ENCODE data around the gene SLCO2A1.

Gene SLCO2A1

DNA sequence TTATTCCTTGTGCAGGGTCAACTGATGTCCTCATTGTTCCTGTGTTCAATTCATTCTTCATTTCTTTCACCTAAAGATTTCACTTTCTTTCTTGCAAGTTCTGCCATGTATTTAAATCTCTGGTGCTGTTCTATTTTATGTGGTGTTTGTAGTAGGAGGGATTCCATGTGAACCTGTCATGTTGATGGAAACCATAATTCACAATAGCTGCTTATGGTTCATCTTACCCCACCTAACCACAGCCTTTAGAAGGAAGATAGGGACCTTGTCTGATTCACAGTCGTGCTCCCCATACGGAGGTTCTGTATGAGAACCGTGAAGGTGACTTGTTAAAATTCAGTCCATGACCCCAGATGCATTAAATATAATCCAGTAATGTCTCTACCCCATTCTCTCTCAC lies 21.9 kb downstream of the SLCO2A1 start:
- CTCF ChIA-PET, result no interaction called here
- no peak for TF ChIP-seq TARDBP (IDR thresholded peaks at IDR 0.05)
- no peak for TF ChIP-seq CTBP1 (IDR thresholded peaks at IDR 0.05; ENCODE audit: borderline replicate concordance)
- no peak for TF ChIP-seq SP1 (IDR thresholded peaks at IDR 0.05)
- no peak for TF ChIP-seq NFRKB (IDR thresholded peaks at IDR 0.05)
- TF ChIP-seq FOXM1 (IDR thresholded peaks at IDR 0.05; ENCODE audit: borderline replicate concordance), result no peak
- TF ChIP-seq FOXK2 (IDR thresholded peaks at IDR 0.05), result no peak
- TF ChIP-seq, protein P1, sequence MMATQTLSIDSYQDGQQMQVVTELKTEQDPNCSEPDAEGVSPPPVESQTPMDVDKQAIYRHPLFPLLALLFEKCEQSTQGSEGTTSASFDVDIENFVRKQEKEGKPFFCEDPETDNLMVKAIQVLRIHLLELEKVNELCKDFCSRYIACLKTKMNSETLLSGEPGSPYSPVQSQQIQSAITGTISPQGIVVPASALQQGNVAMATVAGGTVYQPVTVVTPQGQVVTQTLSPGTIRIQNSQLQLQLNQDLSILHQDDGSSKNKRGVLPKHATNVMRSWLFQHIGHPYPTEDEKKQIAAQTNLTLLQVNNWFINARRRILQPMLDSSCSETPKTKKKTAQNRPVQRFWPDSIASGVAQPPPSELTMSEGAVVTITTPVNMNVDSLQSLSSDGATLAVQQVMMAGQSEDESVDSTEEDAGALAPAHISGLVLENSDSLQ (IDR thresholded peaks at IDR 0.05), result no peak
- no peak for TF ChIP-seq ZNF384 (IDR thresholded peaks at IDR 0.05)
- no peak for TF ChIP-seq FOXA1 (IDR thresholded peaks at IDR 0.05)
- no peak for TF ChIP-seq HDGF (IDR thresholded peaks at IDR 0.05; ENCODE audit: borderline replicate concordance)
- TF ChIP-seq ELF4 (IDR thresholded peaks at IDR 0.05), result no peak
- TF ChIP-seq LEF1 (IDR thresholded peaks at IDR 0.05; ENCODE audit: borderline replicate concordance), result no peak
- TF ChIP-seq SUZ12 (IDR thresholded peaks at IDR 0.05), result no peak
- no peak for TF ChIP-seq BHLHE40 (IDR thresholded peaks at IDR 0.05; ENCODE audit: borderline replicate concordance)
- no peak for TF ChIP-seq ARNT (IDR thresholded peaks at IDR 0.05)
- TF ChIP-seq L3MBTL2 (conservative IDR thresholded peaks at IDR 0.05), result no peak
- DNase-seq (ENCODE audit: extremely low spot score), result no peak
- POLR2A ChIA-PET, result no interaction called here

DNA sequence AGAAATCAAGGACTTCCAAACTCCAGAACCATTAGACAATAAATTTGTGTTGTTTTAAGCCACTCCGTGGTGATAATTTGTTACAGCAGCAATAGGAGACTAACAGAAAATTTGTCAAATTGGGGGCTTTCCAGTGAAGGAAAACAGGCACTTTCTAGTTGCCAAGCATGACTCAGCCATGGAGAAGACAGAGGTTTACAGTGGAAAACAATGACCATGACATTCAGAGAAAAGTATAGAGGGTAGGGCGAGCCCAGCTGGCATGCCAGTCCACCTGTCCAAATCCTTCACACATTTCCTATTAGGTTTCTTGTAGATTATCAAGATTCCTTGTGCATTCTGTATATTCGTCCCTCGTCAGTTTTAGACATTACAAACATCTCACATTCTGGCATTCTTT lies 24.9 kb downstream of the SLCO2A1 start:
- CTCF ChIA-PET, result no interaction called here
- POLR2A ChIA-PET, result no interaction called here
- no peak for DNase-seq (ENCODE audit: extremely low spot score)
- TF ChIP-seq L3MBTL2 (conservative IDR thresholded peaks at IDR 0.05) (no peak), CTBP1 (IDR thresholded peaks at IDR 0.05; ENCODE audit: borderline replicate concordance) (no peak), FOXK2 (IDR thresholded peaks at IDR 0.05) (no peak), FOXA1 (IDR thresholded peaks at IDR 0.05) (no peak), SP1 (IDR thresholded peaks at IDR 0.05) (no peak), TARDBP (IDR thresholded peaks at IDR 0.05) (no peak), SUZ12 (IDR thresholded peaks at IDR 0.05) (no peak)
- TF ChIP-seq, protein P1 (IDR thresholded peaks at IDR 0.05), result no peak

DNA sequence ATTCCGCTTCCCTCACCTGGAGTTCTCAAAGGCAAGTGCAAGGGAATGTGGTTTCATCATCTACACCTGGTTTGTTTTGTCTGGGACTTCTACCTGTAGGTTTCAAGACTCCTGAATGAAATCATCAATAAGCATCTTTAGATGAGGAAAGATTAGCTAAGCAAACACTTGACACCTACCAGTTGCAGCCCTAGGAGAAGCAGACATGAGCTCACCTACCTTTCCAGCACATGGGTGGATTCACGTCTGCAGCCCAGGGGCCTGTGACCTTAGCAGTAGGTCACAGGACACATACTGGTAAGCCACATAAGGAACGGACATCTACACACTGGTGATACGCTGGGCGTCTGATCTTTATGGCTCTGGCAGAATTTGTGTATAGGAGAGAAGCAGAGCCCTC lies 26.7 kb downstream of the SLCO2A1 start:
- DNase-seq (ENCODE audit: extremely low spot score), result no peak
- TF ChIP-seq ARNT (IDR thresholded peaks at IDR 0.05) (no peak), TARDBP (IDR thresholded peaks at IDR 0.05) (no peak), BHLHE40 (IDR thresholded peaks at IDR 0.05; ENCODE audit: borderline replicate concordance) (no peak)
- POLR2A ChIA-PET, result no interaction called here
- CTCF ChIA-PET, result no interaction called here

DNA sequence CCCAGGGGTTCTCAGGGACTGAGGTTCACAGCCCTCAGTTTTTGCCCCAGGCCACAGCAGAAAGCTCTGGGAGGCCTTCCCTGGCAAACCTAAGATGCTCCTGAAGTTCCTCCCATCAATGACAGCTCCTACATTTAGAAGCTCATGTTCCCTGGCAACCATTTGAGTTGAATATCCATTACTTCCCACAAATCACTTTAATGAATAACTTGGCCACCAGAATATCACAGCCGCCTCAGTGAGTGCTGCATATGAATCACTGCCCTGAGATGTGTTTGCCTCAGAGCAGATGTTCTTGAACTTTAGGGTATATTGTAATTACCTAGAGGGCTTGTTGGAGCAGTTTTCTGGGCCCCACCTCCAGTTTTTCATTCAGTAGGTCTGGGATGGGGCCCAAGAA lies 27.4 kb downstream of the SLCO2A1 start:
- no peak for DNase-seq (ENCODE audit: extremely low spot score)
- POLR2A ChIA-PET, result no interaction called here
- CTCF ChIA-PET, result no interaction called here
- TF ChIP-seq NFRKB (IDR thresholded peaks at IDR 0.05) (no peak), FOXK2 (IDR thresholded peaks at IDR 0.05) (no peak), FOXA1 (IDR thresholded peaks at IDR 0.05) (no peak), FOXM1 (IDR thresholded peaks at IDR 0.05; ENCODE audit: borderline replicate concordance) (no peak), ELF4 (IDR thresholded peaks at IDR 0.05) (no peak), SUZ12 (IDR thresholded peaks at IDR 0.05) (no peak), SP1 (IDR thresholded peaks at IDR 0.05) (no peak), CTBP1 (IDR thresholded peaks at IDR 0.05; ENCODE audit: borderline replicate concordance) (no peak), ZNF384 (IDR thresholded peaks at IDR 0.05) (no peak), ARNT (IDR thresholded peaks at IDR 0.05) (no peak)
- TF ChIP-seq, protein P1 (IDR thresholded peaks at IDR 0.05), result no peak

DNA sequence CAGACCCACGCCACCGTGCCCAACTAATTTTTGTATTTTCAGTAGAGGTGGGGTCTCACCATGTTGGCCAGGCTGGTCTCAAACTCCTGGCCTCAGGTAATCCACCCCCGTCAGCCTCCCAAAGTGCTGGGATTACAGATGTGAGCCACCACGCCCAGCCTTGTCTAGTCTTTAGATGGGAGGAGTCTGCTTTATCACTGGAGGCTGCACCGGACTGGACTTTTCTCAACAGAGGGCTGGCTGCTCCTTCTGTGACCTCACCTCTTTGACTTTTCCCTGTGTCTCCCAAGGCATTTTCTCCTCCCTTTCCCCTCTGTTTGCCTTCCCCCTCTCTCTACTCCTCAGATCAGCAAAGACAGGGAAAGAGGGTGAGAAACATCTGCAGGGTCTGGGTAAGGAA lies 28.5 kb downstream of the SLCO2A1 start:
- TF ChIP-seq LEF1 (IDR thresholded peaks at IDR 0.05; ENCODE audit: borderline replicate concordance) (no peak), ZNF384 (IDR thresholded peaks at IDR 0.05) (no peak), ARNT (IDR thresholded peaks at IDR 0.05) (no peak), TARDBP (IDR thresholded peaks at IDR 0.05) (no peak), SUZ12 (IDR thresholded peaks at IDR 0.05) (no peak), FOXM1 (IDR thresholded peaks at IDR 0.05; ENCODE audit: borderline replicate concordance) (no peak), CTBP1 (IDR thresholded peaks at IDR 0.05; ENCODE audit: borderline replicate concordance) (no peak), SP1 (IDR thresholded peaks at IDR 0.05) (no peak), ELF4 (IDR thresholded peaks at IDR 0.05) (no peak)
- TF ChIP-seq, protein P1 (IDR thresholded peaks at IDR 0.05), result no peak
- ChIA-PET POLR2A (no interaction called here), CTCF (no interaction called here)
- no peak for DNase-seq (ENCODE audit: extremely low spot score)

DNA sequence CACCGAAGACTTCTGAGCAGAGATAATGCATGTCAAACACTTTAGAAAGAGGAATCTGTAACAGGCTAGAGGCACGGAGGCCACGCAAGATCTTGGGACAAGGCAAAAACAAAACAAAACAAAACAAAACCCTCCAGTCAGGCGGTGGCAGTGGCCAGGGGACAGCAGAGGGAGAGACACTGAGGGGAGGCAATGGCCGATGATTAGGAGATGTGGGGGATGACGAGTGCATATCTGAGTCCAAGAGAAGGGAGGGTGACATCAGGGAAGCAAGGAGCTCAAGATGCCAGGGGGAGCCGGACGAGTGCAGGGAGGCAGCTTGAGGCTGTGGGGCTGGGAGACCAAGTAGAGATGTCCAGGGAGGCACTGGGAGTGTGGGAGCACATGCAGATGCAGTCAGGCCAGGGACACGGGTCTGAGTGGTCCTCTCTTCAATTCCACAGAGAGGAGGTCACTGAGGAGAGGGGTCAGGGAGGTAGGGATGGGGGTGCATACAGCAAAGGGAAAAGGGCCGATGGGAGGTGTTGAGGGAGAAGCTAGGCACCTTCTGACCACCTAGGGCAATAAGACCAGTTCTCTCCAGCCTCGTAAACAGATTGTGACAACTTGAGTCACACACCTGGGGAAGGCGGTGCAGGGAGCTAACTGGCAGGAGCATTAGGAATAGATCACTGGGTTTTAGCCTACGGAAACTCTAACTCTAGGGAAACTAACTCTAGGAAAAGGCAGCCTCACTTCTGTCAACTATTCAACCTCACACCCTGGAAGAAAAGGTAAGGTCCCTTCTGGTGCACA lies 29.6 kb downstream of the SLCO2A1 start:
- TF ChIP-seq BHLHE40 (IDR thresholded peaks at IDR 0.05; ENCODE audit: borderline replicate concordance), result no peak
- no peak for TF ChIP-seq NFRKB (IDR thresholded peaks at IDR 0.05)
- no peak for TF ChIP-seq ZNF384 (IDR thresholded peaks at IDR 0.05)
- CTCF ChIA-PET, result no interaction called here
- POLR2A ChIA-PET, result no interaction called here
- no peak for DNase-seq (ENCODE audit: extremely low spot score)

Measured in HEK293T (cell line).